ENCODE data around the gene CDH1.

DNA sequence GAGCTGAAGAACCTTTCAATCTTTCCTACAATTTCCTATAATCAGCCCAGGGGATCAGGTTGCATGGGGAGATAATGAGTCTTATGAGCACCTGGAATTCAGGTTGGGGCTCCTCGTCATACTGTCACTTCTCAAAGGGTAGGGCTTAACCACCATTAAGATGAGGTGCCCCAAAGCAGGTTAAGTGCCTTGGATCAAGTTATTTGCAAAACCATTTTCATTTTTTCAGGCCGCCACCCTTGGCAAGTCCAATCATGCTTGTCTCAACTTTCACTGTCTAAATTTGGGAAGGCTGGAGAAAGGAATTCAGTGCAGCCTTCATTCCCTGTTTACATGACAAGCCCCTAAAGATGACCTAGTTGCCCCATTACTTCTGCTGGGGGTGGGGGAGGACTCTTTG lies 61.3 kb downstream of the CDH1 start:
- TF ChIP-seq, protein P1, sequence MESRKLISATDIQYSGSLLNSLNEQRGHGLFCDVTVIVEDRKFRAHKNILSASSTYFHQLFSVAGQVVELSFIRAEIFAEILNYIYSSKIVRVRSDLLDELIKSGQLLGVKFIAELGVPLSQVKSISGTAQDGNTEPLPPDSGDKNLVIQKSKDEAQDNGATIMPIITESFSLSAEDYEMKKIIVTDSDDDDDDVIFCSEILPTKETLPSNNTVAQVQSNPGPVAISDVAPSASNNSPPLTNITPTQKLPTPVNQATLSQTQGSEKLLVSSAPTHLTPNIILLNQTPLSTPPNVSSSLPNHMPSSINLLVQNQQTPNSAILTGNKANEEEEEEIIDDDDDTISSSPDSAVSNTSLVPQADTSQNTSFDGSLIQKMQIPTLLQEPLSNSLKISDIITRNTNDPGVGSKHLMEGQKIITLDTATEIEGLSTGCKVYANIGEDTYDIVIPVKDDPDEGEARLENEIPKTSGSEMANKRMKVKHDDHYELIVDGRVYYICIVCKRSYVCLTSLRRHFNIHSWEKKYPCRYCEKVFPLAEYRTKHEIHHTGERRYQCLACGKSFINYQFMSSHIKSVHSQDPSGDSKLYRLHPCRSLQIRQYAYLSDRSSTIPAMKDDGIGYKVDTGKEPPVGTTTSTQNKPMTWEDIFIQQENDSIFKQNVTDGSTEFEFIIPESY (IDR thresholded peaks at IDR 0.05; ENCODE audit: borderline replicate concordance, low read depth) = no peak
- TF ChIP-seq, protein P2, sequence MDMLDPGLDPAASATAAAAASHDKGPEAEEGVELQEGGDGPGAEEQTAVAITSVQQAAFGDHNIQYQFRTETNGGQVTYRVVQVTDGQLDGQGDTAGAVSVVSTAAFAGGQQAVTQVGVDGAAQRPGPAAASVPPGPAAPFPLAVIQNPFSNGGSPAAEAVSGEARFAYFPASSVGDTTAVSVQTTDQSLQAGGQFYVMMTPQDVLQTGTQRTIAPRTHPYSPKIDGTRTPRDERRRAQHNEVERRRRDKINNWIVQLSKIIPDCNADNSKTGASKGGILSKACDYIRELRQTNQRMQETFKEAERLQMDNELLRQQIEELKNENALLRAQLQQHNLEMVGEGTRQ (IDR thresholded peaks at IDR 0.05; ENCODE audit: borderline replicate concordance, low read depth, low read length) = no peak
- TF ChIP-seq, protein P3, sequence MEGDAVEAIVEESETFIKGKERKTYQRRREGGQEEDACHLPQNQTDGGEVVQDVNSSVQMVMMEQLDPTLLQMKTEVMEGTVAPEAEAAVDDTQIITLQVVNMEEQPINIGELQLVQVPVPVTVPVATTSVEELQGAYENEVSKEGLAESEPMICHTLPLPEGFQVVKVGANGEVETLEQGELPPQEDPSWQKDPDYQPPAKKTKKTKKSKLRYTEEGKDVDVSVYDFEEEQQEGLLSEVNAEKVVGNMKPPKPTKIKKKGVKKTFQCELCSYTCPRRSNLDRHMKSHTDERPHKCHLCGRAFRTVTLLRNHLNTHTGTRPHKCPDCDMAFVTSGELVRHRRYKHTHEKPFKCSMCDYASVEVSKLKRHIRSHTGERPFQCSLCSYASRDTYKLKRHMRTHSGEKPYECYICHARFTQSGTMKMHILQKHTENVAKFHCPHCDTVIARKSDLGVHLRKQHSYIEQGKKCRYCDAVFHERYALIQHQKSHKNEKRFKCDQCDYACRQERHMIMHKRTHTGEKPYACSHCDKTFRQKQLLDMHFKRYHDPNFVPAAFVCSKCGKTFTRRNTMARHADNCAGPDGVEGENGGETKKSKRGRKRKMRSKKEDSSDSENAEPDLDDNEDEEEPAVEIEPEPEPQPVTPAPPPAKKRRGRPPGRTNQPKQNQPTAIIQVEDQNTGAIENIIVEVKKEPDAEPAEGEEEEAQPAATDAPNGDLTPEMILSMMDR (IDR thresholded peaks at IDR 0.05) = no peak
- TF ChIP-seq POLR2AphosphoS5 (IDR thresholded peaks at IDR 0.05; ENCODE audit: low read depth, low read length) (no peak), SIN3A (IDR thresholded peaks at IDR 0.05; ENCODE audit: borderline replicate concordance, low read depth, low read length) (no peak), JUND (IDR thresholded peaks at IDR 0.05) (no peak), SMC3 (IDR thresholded peaks at IDR 0.05; ENCODE audit: low read depth, low read length) (no peak), RXRA (IDR thresholded peaks at IDR 0.05; ENCODE audit: borderline replicate concordance, low read depth) (no peak), RFX5 (IDR thresholded peaks at IDR 0.05; ENCODE audit: low read length) (no peak), GABPA (IDR thresholded peaks at IDR 0.05; ENCODE audit: low read depth) (no peak), TAF1 (IDR thresholded peaks at IDR 0.05; ENCODE audit: borderline replicate concordance, low read depth, low read length) (no peak)
- TF ChIP-seq, protein P4, sequence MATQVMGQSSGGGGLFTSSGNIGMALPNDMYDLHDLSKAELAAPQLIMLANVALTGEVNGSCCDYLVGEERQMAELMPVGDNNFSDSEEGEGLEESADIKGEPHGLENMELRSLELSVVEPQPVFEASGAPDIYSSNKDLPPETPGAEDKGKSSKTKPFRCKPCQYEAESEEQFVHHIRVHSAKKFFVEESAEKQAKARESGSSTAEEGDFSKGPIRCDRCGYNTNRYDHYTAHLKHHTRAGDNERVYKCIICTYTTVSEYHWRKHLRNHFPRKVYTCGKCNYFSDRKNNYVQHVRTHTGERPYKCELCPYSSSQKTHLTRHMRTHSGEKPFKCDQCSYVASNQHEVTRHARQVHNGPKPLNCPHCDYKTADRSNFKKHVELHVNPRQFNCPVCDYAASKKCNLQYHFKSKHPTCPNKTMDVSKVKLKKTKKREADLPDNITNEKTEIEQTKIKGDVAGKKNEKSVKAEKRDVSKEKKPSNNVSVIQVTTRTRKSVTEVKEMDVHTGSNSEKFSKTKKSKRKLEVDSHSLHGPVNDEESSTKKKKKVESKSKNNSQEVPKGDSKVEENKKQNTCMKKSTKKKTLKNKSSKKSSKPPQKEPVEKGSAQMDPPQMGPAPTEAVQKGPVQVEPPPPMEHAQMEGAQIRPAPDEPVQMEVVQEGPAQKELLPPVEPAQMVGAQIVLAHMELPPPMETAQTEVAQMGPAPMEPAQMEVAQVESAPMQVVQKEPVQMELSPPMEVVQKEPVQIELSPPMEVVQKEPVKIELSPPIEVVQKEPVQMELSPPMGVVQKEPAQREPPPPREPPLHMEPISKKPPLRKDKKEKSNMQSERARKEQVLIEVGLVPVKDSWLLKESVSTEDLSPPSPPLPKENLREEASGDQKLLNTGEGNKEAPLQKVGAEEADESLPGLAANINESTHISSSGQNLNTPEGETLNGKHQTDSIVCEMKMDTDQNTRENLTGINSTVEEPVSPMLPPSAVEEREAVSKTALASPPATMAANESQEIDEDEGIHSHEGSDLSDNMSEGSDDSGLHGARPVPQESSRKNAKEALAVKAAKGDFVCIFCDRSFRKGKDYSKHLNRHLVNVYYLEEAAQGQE (IDR thresholded peaks at IDR 0.05; ENCODE audit: low read depth, low read length) = no peak
- TF ChIP-seq, protein P5, sequence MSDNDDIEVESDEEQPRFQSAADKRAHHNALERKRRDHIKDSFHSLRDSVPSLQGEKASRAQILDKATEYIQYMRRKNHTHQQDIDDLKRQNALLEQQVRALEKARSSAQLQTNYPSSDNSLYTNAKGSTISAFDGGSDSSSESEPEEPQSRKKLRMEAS (IDR thresholded peaks at IDR 0.05; ENCODE audit: low read depth) = no peak
- TF ChIP-seq, protein P6, sequence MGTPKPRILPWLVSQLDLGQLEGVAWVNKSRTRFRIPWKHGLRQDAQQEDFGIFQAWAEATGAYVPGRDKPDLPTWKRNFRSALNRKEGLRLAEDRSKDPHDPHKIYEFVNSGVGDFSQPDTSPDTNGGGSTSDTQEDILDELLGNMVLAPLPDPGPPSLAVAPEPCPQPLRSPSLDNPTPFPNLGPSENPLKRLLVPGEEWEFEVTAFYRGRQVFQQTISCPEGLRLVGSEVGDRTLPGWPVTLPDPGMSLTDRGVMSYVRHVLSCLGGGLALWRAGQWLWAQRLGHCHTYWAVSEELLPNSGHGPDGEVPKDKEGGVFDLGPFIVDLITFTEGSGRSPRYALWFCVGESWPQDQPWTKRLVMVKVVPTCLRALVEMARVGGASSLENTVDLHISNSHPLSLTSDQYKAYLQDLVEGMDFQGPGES (IDR thresholded peaks at IDR 0.05; ENCODE audit: low read depth, low read length) = no peak

Measured in SK-N-SH (cell line).